ENCODE data around the gene METTL9.
"Not testable (repeated sequence)": the region's sequence is repeated elsewhere in the genome, so short reads cannot be mapped to it uniquely, and the experiment has no call there.

GRCh38 chr16:21649826-21650406 is 50.5 kb downstream of the METTL9 start:
- TF ChIP-seq TAF1 (conservative IDR thresholded peaks at IDR 0.05); RAD21 (IDR thresholded peaks at IDR 0.05); CTCF (IDR thresholded peaks at IDR 0.05; ENCODE audit: low read depth, low read length, missing input control); ATF3 (IDR thresholded peaks at IDR 0.05); RXRA (IDR thresholded peaks at IDR 0.05); JUND (IDR thresholded peaks at IDR 0.05); YY1 (IDR thresholded peaks at IDR 0.05); SP1 (IDR thresholded peaks at IDR 0.05); MAX (IDR thresholded peaks at IDR 0.05); EGR1 (IDR thresholded peaks at IDR 0.05; ENCODE audit: low read depth in 2 of 2); REST (IDR thresholded peaks at IDR 0.05): not testable (repeated sequence)
